ENCODE results near the gene CD177. TPM values are rescaled to one million over a fixed set of nuclear protein-coding genes. Genes with fewer than 3 reads are reported as not detected.

Gene CD177
- total and polyA plus RNA-seq, 2 donors (not counting 3 experiments of a cell fraction or from before 2014, with no cell fraction given) = 0.18 TPM; not detected in 1

- ChIA-PET CTCF (no interaction called here), POLR2A (no interaction called here)
- Histone ChIP-seq H3K27ac (ENCODE audit: insufficient read depth, low read depth, low read length) (no peak overlapping the region), H3K4me1 (ENCODE audit: control insufficient read depth, extremely low read depth, insufficient read depth, low read length) (no peaks in the 10 kb centered on the region), H3K4me2 (ENCODE audit: insufficient read depth, low read length) (no peak overlapping the region), H3K79me2 (ENCODE audit: control insufficient read depth, insufficient read depth, low read length) (no peaks in the 10 kb centered on the region), H2AFZ (ENCODE audit: low read depth, low read length) (no peak overlapping the region), H3K9ac (replicated peaks; ENCODE audit: extremely low read depth, insufficient read depth, low read length) (no peak overlapping the region), H3K36me3 (ENCODE audit: control insufficient read depth in 2 of 2, extremely low read depth in 1 of 2, insufficient read depth in 2 of 2, low read length in 2 of 2) (no peaks in the 10 kb centered on the region), H4K20me1 (replicated peaks; ENCODE audit: control insufficient read depth, extremely low read depth, insufficient read depth, low read length) (no peaks in the 10 kb centered on the region), H3K4me3 (replicated peaks in 1 of 3; ENCODE audit: insufficient read depth in 1 of 3, low read depth in 1 of 3, low read length in 3 of 3) (no peak overlapping the region), H3K9me1 (replicated peaks; ENCODE audit: control insufficient read depth, extremely low read depth, insufficient read depth, low read length) (no peaks in the 10 kb centered on the region), H3K27me3 (ENCODE audit: control insufficient read depth in 2 of 2, insufficient read depth in 2 of 2, low read length in 2 of 2) (no peaks in the 10 kb centered on the region), H3K9me3 (replicated peaks; ENCODE audit: control insufficient read depth, insufficient read depth, low read length) (no peaks in the 10 kb centered on the region)
- intact Hi-C loops (cut with micrococcal nuclease) = no loop called here
- no peak for DNase-seq (ENCODE audit: low read depth, low spot score)
- no TSS peak for BruUV-seq (replicated peaks)
- TF ChIP-seq CTCF (IDR thresholded peaks at IDR 0.05; ENCODE audit: extremely low read depth in 1 of 2, insufficient read depth in 1 of 2, low read depth in 1 of 2, low read length in 2 of 2) (no peak), MYC (IDR thresholded peaks at IDR 0.05; ENCODE audit: low read depth, low read length) (no peak), JUN (IDR thresholded peaks at IDR 0.05; ENCODE audit: borderline replicate concordance, insufficient read depth, insufficient read length, low read depth) (no peak), FOS (IDR thresholded peaks at IDR 0.05; ENCODE audit: borderline replicate concordance, insufficient read depth, low read length) (no peak), GATA2 (IDR thresholded peaks at IDR 0.05; ENCODE audit: insufficient read depth, insufficient read length, low read depth, low read length) (no peak), POLR2A (IDR thresholded peaks at IDR 0.05; ENCODE audit: low read depth, low read length) (no peak)
- dilution Hi-C loops (cut with MboI; ENCODE audit: extremely low pct_ligation_motif_present, low sequenced_read_pairs) = no loop called here
- FAIRE-seq = no peak
Observed at GRCh38 chr19:43308244-43308815, 45.2 kb upstream of the CD177 start.

- ChIA-PET CTCF (no interaction called here), POLR2A (interaction anchor here (0.5 kb wide), 1 partner anchor 342 kb away, joined by 4 read pairs; no protein-coding TSS in a partner anchor)
- Histone ChIP-seq H4K20me1 (replicated peaks; ENCODE audit: control insufficient read depth, extremely low read depth, insufficient read depth, low read length) (no peaks in the 10 kb centered on the region), H3K9me3 (replicated peaks; ENCODE audit: control insufficient read depth, insufficient read depth, low read length) (no peaks in the 10 kb centered on the region), H3K27me3 (ENCODE audit: control insufficient read depth in 2 of 2, insufficient read depth in 2 of 2, low read length in 2 of 2) (no peaks in the 10 kb centered on the region), H3K79me2 (ENCODE audit: control insufficient read depth, insufficient read depth, low read length) (no peaks in the 10 kb centered on the region), H3K4me1 (ENCODE audit: control insufficient read depth, extremely low read depth, insufficient read depth, low read length) (no peaks in the 10 kb centered on the region), H2AFZ (ENCODE audit: low read depth, low read length) (no peak overlapping the region), H3K4me2 (ENCODE audit: insufficient read depth, low read length) (no peak overlapping the region), H3K9ac (replicated peaks; ENCODE audit: extremely low read depth, insufficient read depth, low read length) (no peak overlapping the region), H3K27ac (ENCODE audit: insufficient read depth, low read depth, low read length) (no peak overlapping the region), H3K9me1 (replicated peaks; ENCODE audit: control insufficient read depth, extremely low read depth, insufficient read depth, low read length) (no peaks in the 10 kb centered on the region), H3K36me3 (ENCODE audit: control insufficient read depth in 2 of 2, extremely low read depth in 1 of 2, insufficient read depth in 2 of 2, low read length in 2 of 2) (no peaks in the 10 kb centered on the region), H3K4me3 (replicated peaks in 1 of 3; ENCODE audit: insufficient read depth in 1 of 3, low read depth in 1 of 3, low read length in 3 of 3) (no peak overlapping the region)
- dilution Hi-C loops (cut with MboI; ENCODE audit: extremely low pct_ligation_motif_present, low sequenced_read_pairs) = no loop called here
- FAIRE-seq (no peak), DNase-seq (ENCODE audit: low read depth, low spot score) (no peak)
- BruUV-seq (replicated peaks) = no TSS peak
- intact Hi-C loops (cut with micrococcal nuclease) = no loop called here
- TF ChIP-seq POLR2A (IDR thresholded peaks at IDR 0.05; ENCODE audit: low read depth, low read length) (no peak), EZH2 (IDR thresholded peaks at IDR 0.05; ENCODE audit: borderline replicate concordance, low read depth, low read length, severe bottlenecking) (no peak), MAX (IDR thresholded peaks at IDR 0.05; ENCODE audit: insufficient read depth, insufficient read length) (no peak), MYC (IDR thresholded peaks at IDR 0.05; ENCODE audit: low read depth, low read length) (no peak), POLR2AphosphoS5 (IDR thresholded peaks at IDR 0.05; ENCODE audit: insufficient read depth, low read depth, low read length) (no peak), FOS (IDR thresholded peaks at IDR 0.05; ENCODE audit: borderline replicate concordance, insufficient read depth, low read length) (no peak), CTCF (IDR thresholded peaks at IDR 0.05; ENCODE audit: extremely low read depth in 1 of 2, insufficient read depth in 1 of 2, low read depth in 1 of 2, low read length in 2 of 2) (no peak), JUN (IDR thresholded peaks at IDR 0.05; ENCODE audit: borderline replicate concordance, insufficient read depth, insufficient read length, low read depth) (no peak), GATA2 (IDR thresholded peaks at IDR 0.05; ENCODE audit: insufficient read depth, insufficient read length, low read depth, low read length) (no peak)
Observed at GRCh38 chr19:43309466-43309865, 44.0 kb upstream of the CD177 start.
